Mononuclear cell (primary cell): ENCODE measurements around the gene BICD1. TPM values are rescaled to one million over a fixed set of nuclear protein-coding genes. Genes with fewer than 3 reads are reported as not detected.

Experiments used
- H3K27me3 ChIP-seq: 2 replicates; pipeline ENCODE4 v1.6.0; 2011; ENCODE audit warnings: low read length, control low read depth; ENCODE audit not compliant: insufficient read depth
- H3K4me1 ChIP-seq: 2 replicates; pipeline ENCODE4 v1.5.1; 2011; ENCODE audit warnings: mild to moderate bottlenecking, low read length, control low read depth; ENCODE audit not compliant: insufficient read depth
- H3K4me3 ChIP-seq: 2 replicates; pipeline ENCODE4 v1.5.1; 2011; ENCODE audit warnings: mild to moderate bottlenecking, low read length, moderate library complexity
- H3K9me3 ChIP-seq: 2 replicates; pipeline ENCODE4 v1.5.1; 2011; ENCODE audit warnings: low read depth, mild to moderate bottlenecking, control low read depth, low read length
- total RNA-seq: library from RNA; depleted of rRNA; stranded (reverse); fragments of >200 nt; gene quantifications from one replicate; pipeline ENCODE4 v1.2.3, GENCODE V29; 2012

BICD1 gene
- total RNA-seq, 1 donor = 5.5 TPM

GRCh38 chr12:32253154-32253790 lies 146.6 kb downstream of the BICD1 start:
- Histone ChIP-seq H3K27me3 (no peaks in the 10 kb centered on the region), H3K4me1 (no peaks in the 10 kb centered on the region), H3K9me3 (peaks cover 9% of the 10 kb centered on the region), H3K4me3 (no peak overlapping the region)

- H3K4me1 ChIP-seq = no peaks in the 10 kb centered on the region
- H3K9me3 ChIP-seq = peaks cover 9% of the 10 kb centered on the region
- no peak overlapping the region for H3K4me3 ChIP-seq
Measured at GRCh38 chr12:32254260-32254956, 147.8 kb downstream of the BICD1 start.

GRCh38 chr12:32255588-32255987 lies 148.9 kb downstream of the BICD1 start:
- Histone ChIP-seq H3K9me3 (peaks cover 9% of the 10 kb centered on the region), H3K4me1 (no peaks in the 10 kb centered on the region), H3K27me3 (no peaks in the 10 kb centered on the region), H3K4me3 (no peak overlapping the region)

More at GRCh38 chr12:32254260-32254956, 147.8 kb downstream of the BICD1 start:
- H3K27me3 ChIP-seq = no peaks in the 10 kb centered on the region

GRCh38 chr12:32257695-32258496 lies 151.2 kb downstream of the BICD1 start:
- no peaks in the 10 kb centered on the region for H3K4me1 ChIP-seq
- no peaks in the 10 kb centered on the region for H3K27me3 ChIP-seq
- H3K4me3 ChIP-seq = no peak overlapping the region
- peaks cover 9% of the 10 kb centered on the region for H3K9me3 ChIP-seq

GRCh38 chr12:32260696-32261095 lies 154.0 kb downstream of the BICD1 start:
- H3K4me1 ChIP-seq = peaks cover 11% of the 10 kb centered on the region
- peaks cover 9% of the 10 kb centered on the region for H3K9me3 ChIP-seq
- no peak overlapping the region for H3K4me3 ChIP-seq

GRCh38 chr12:32261638-32262037 lies 155.0 kb downstream of the BICD1 start:
- Histone ChIP-seq H3K4me3 (no peak overlapping the region), H3K4me1 (peaks cover 12% of the 10 kb centered on the region), H3K9me3 (peaks cover 9% of the 10 kb centered on the region), H3K27me3 (no peaks in the 10 kb centered on the region)

More at GRCh38 chr12:32260696-32261095, 154.0 kb downstream of the BICD1 start:
- no peaks in the 10 kb centered on the region for H3K27me3 ChIP-seq

GRCh38 chr12:32264961-32265360 lies 158.3 kb downstream of the BICD1 start:
- peaks cover 12% of the 10 kb centered on the region for H3K4me1 ChIP-seq
- H3K4me3 ChIP-seq = no peak overlapping the region
- H3K9me3 ChIP-seq = no peaks in the 10 kb centered on the region
- no peaks in the 10 kb centered on the region for H3K27me3 ChIP-seq

- H3K27me3 ChIP-seq = no peaks in the 10 kb centered on the region
- H3K4me3 ChIP-seq = no peak overlapping the region
- no peaks in the 10 kb centered on the region for H3K9me3 ChIP-seq
- peaks cover 12% of the 10 kb centered on the region for H3K4me1 ChIP-seq
Measured at GRCh38 chr12:32265456-32265855, 158.8 kb downstream of the BICD1 start.

GRCh38 chr12:32265951-32266350 lies 159.3 kb downstream of the BICD1 start:
- H3K4me3 ChIP-seq = no peak overlapping the region
- no peaks in the 10 kb centered on the region for H3K9me3 ChIP-seq
- no peaks in the 10 kb centered on the region for H3K27me3 ChIP-seq
- H3K4me1 ChIP-seq = peaks cover 12% of the 10 kb centered on the region

- peaks cover 12% of the 10 kb centered on the region for H3K4me1 ChIP-seq
- H3K27me3 ChIP-seq = no peaks in the 10 kb centered on the region
- H3K4me3 ChIP-seq = no peak overlapping the region
- no peaks in the 10 kb centered on the region for H3K9me3 ChIP-seq
Measured at GRCh38 chr12:32266756-32267155, 160.1 kb downstream of the BICD1 start.

GRCh38 chr12:32270818-32271710 lies 164.4 kb downstream of the BICD1 start:
- Histone ChIP-seq H3K9me3 (no peaks in the 10 kb centered on the region), H3K4me1 (peaks cover 12% of the 10 kb centered on the region), H3K4me3 (no peak overlapping the region), H3K27me3 (no peaks in the 10 kb centered on the region)

- Histone ChIP-seq H3K9me3 (no peaks in the 10 kb centered on the region), H3K27me3 (no peaks in the 10 kb centered on the region), H3K4me1 (peaks cover 12% of the 10 kb centered on the region), H3K4me3 (no peak overlapping the region)
Measured at GRCh38 chr12:32272465-32272864, 165.8 kb downstream of the BICD1 start.

GRCh38 chr12:32273063-32273522 lies 166.4 kb downstream of the BICD1 start:
- Histone ChIP-seq H3K4me1 (peaks cover 12% of the 10 kb centered on the region), H3K9me3 (no peaks in the 10 kb centered on the region), H3K4me3 (no peak overlapping the region), H3K27me3 (no peaks in the 10 kb centered on the region)

GRCh38 chr12:32273712-32274111 lies 167.1 kb downstream of the BICD1 start:
- H3K4me3 ChIP-seq = no peak overlapping the region
- peaks cover 12% of the 10 kb centered on the region for H3K4me1 ChIP-seq
- no peaks in the 10 kb centered on the region for H3K27me3 ChIP-seq
- H3K9me3 ChIP-seq = no peaks in the 10 kb centered on the region
